Mesendoderm (in vitro differentiated cells): ENCODE measurements around the gene ANKRD62.

Source experiments
- DNase-seq: peaks from one replicate; pipeline ENCODE4 v3.0.0; 2013
- H2AK5ac ChIP-seq: 2 replicates; pipeline ENCODE4 v1.6.1; 2013; ENCODE audit warnings: low read length, inconsistent platforms
- H2BK120ac ChIP-seq: 2 replicates; pipeline ENCODE4 v1.6.1; 2013; ENCODE audit warnings: low read depth, mild to moderate bottlenecking, low read length, moderate library complexity, mixed read lengths
- H2BK15ac ChIP-seq: replicated peaks from 2 replicates; pipeline ENCODE4 v1.6.1; 2013; ENCODE audit warnings: low read depth, mild to moderate bottlenecking, moderate library complexity
- H2BK5ac ChIP-seq: 2 replicates; pipeline ENCODE4 v1.6.1; 2013; ENCODE audit warnings: low read length, inconsistent platforms
- H3K18ac ChIP-seq: 2 replicates; pipeline ENCODE4 v1.6.1; 2013; ENCODE audit warnings: mild to moderate bottlenecking, low read length, mixed read lengths
- H3K23ac ChIP-seq: one replicate; pipeline ENCODE4 v1.6.1; 2013; ENCODE audit warnings: low read length
- H3K27ac ChIP-seq: 2 replicates; pipeline ENCODE4 v1.5.1; 2013; ENCODE audit warnings: low read depth, mild to moderate bottlenecking, inconsistent platforms, low read length, moderate library complexity
- H3K27me3 ChIP-seq: 2 replicates; pipeline ENCODE4 v1.6.1; 2013; ENCODE audit warnings: low read length, control low read depth, mild to moderate bottlenecking, inconsistent platforms; ENCODE audit not compliant: insufficient read depth, poor library complexity
- H3K36me3 ChIP-seq: 2 replicates; pipeline ENCODE4 v1.6.1; 2013; ENCODE audit warnings: low read length, inconsistent platforms; ENCODE audit not compliant: control insufficient read depth, insufficient read depth
- H3K4ac ChIP-seq: one replicate; pipeline ENCODE4 v1.6.1; 2013; ENCODE audit warnings: low read depth, mild to moderate bottlenecking, low read length, moderate library complexity
- H3K4me1 ChIP-seq: 2 replicates; pipeline ENCODE4 v1.6.1; 2013; ENCODE audit warnings: low read depth, low read length, inconsistent platforms; ENCODE audit not compliant: control insufficient read depth
- H3K4me2 ChIP-seq: 2 replicates; pipeline ENCODE4 v1.6.1; 2013; ENCODE audit warnings: low read length
- H3K4me3 ChIP-seq: 2 replicates; pipeline ENCODE4 v1.5.1; 2013; ENCODE audit warnings: mild to moderate bottlenecking, low read length
- H3K56ac ChIP-seq: one replicate; pipeline ENCODE4 v1.6.1; 2013; ENCODE audit warnings: low read length
- H3K79me1 ChIP-seq: 2 replicates; pipeline ENCODE4 v1.6.1; 2013; ENCODE audit warnings: low read length, inconsistent platforms
- H3K79me2 ChIP-seq: 2 replicates; pipeline ENCODE4 v1.6.1; 2013; ENCODE audit warnings: mild to moderate bottlenecking, low read length; ENCODE audit not compliant: control insufficient read depth, insufficient read depth
- H3K9ac ChIP-seq: 2 replicates; pipeline ENCODE4 v1.6.1; 2013; ENCODE audit warnings: low read length, inconsistent platforms
- H4K5ac ChIP-seq: one replicate; pipeline ENCODE4 v1.6.1; 2013; ENCODE audit warnings: low read length
- H4K8ac ChIP-seq: one replicate; pipeline ENCODE4 v1.6.1; 2013; ENCODE audit warnings: low read depth, mild to moderate bottlenecking, control low read depth, low read length, moderate library complexity
- WGBS: extraction: QIAGEN DNeasy Blood & Tissue Kit; methylation state at CpG from one replicate; pipeline ENCODE4 v1.1.7; 2013; ENCODE audit warnings: low lambda C conversion rate, missing lambda C conversion rate; ENCODE audit not compliant: insufficient coverage; ENCODE audit errors: extremely low coverage; 5-methylcytosine and 5-hydroxymethylcytosine counted together

Gene ANKRD62

GRCh38 chr18:12086249-12086648 is 7.4 kb upstream of the ANKRD62 start:
- H3K23ac ChIP-seq = no peak overlapping the region
- no peak overlapping the region for H4K8ac ChIP-seq
- no peak overlapping the region for H4K5ac ChIP-seq
- H3K4me3 ChIP-seq = no peak overlapping the region
- H3K4me2 ChIP-seq = no peak overlapping the region
- no peak overlapping the region for H3K18ac ChIP-seq
- DNase-seq = no peak
- H2BK120ac ChIP-seq = no peak overlapping the region
- no peaks in the 10 kb centered on the region for H3K4me1 ChIP-seq
- H3K56ac ChIP-seq = no peak overlapping the region
- H3K4ac ChIP-seq = no peak overlapping the region
- H3K9ac ChIP-seq = no peak overlapping the region
- no peak overlapping the region for H2BK15ac ChIP-seq
- H3K27ac ChIP-seq = no peak overlapping the region
- no CpG with 5 or more reads among the region's 5 CpGs for WGBS
- no peaks in the 10 kb centered on the region for H3K27me3 ChIP-seq
- no peak overlapping the region for H2AK5ac ChIP-seq
- H2BK5ac ChIP-seq = no peak overlapping the region
- H3K36me3 ChIP-seq = no peaks in the 10 kb centered on the region
- no peaks in the 10 kb centered on the region for H3K79me2 ChIP-seq
- H3K79me1 ChIP-seq = no peaks in the 10 kb centered on the region

GRCh38 chr18:12086677-12087470 is 6.8 kb upstream of the ANKRD62 start:
- WGBS = no CpG with 5 or more reads among the region's 18 CpGs
- Histone ChIP-seq H3K4ac (no peak overlapping the region), H3K4me1 (no peaks in the 10 kb centered on the region), H3K79me2 (no peaks in the 10 kb centered on the region), H3K79me1 (no peaks in the 10 kb centered on the region), H3K9ac (no peak overlapping the region), H3K18ac (no peak overlapping the region), H3K23ac (no peak overlapping the region), H2BK15ac (no peak overlapping the region), H2BK120ac (no peak overlapping the region), H2BK5ac (no peak overlapping the region), H3K27ac (no peak overlapping the region), H3K4me3 (no peak overlapping the region), H2AK5ac (no peak overlapping the region), H3K27me3 (no peaks in the 10 kb centered on the region), H4K8ac (no peak overlapping the region), H3K56ac (no peak overlapping the region), H3K36me3 (no peaks in the 10 kb centered on the region), H3K4me2 (no peak overlapping the region), H4K5ac (no peak overlapping the region)
- DNase-seq = no peak

GRCh38 chr18:12087471-12088025 is 6.1 kb upstream of the ANKRD62 start:
- no peak for DNase-seq
- Histone ChIP-seq H4K8ac (no peak overlapping the region), H3K4ac (no peak overlapping the region), H3K9ac (no peak overlapping the region), H3K4me2 (no peak overlapping the region), H3K18ac (no peak overlapping the region), H3K4me3 (no peak overlapping the region), H3K27ac (no peak overlapping the region), H2AK5ac (no peak overlapping the region), H2BK15ac (no peak overlapping the region), H2BK120ac (no peak overlapping the region), H3K79me2 (no peaks in the 10 kb centered on the region), H4K5ac (no peak overlapping the region), H2BK5ac (no peak overlapping the region), H3K79me1 (no peaks in the 10 kb centered on the region), H3K56ac (no peak overlapping the region), H3K23ac (no peak overlapping the region), H3K4me1 (no peaks in the 10 kb centered on the region), H3K36me3 (no peaks in the 10 kb centered on the region), H3K27me3 (no peaks in the 10 kb centered on the region)
- no CpG with 5 or more reads among the region's 3 CpGs for WGBS

- Histone ChIP-seq H2AK5ac (no peak overlapping the region), H2BK5ac (no peak overlapping the region), H2BK120ac (no peak overlapping the region), H3K4ac (no peak overlapping the region), H3K4me2 (no peak overlapping the region), H3K79me2 (no peaks in the 10 kb centered on the region), H3K4me1 (no peaks in the 10 kb centered on the region), H3K18ac (no peak overlapping the region), H4K5ac (no peak overlapping the region), H3K79me1 (no peaks in the 10 kb centered on the region), H3K23ac (no peak overlapping the region), H3K27me3 (no peaks in the 10 kb centered on the region), H3K27ac (no peak overlapping the region), H3K56ac (no peak overlapping the region), H3K9ac (no peak overlapping the region), H4K8ac (no peak overlapping the region), H3K4me3 (no peak overlapping the region), H2BK15ac (no peak overlapping the region), H3K36me3 (no peaks in the 10 kb centered on the region)
- no CpG with 5 or more reads among the region's 4 CpGs for WGBS
- no peak for DNase-seq
Measured at GRCh38 chr18:12088096-12088495, 5.5 kb upstream of the ANKRD62 start.

GRCh38 chr18:12088731-12089375 is 4.8 kb upstream of the ANKRD62 start:
- H3K9ac ChIP-seq = no peak overlapping the region
- no peak overlapping the region for H3K27ac ChIP-seq
- no peak overlapping the region for H3K4ac ChIP-seq
- H3K36me3 ChIP-seq = no peaks in the 10 kb centered on the region
- H3K56ac ChIP-seq = no peak overlapping the region
- no peak for DNase-seq
- no peaks in the 10 kb centered on the region for H3K79me1 ChIP-seq
- no peak overlapping the region for H4K5ac ChIP-seq
- no peaks in the 10 kb centered on the region for H3K4me1 ChIP-seq
- no peak overlapping the region for H2AK5ac ChIP-seq
- H3K4me3 ChIP-seq = no peak overlapping the region
- no peak overlapping the region for H2BK5ac ChIP-seq
- no peaks in the 10 kb centered on the region for H3K79me2 ChIP-seq
- no peak overlapping the region for H3K4me2 ChIP-seq
- H4K8ac ChIP-seq = no peak overlapping the region
- H2BK120ac ChIP-seq = no peak overlapping the region
- H2BK15ac ChIP-seq = no peak overlapping the region
- WGBS = no CpG with 5 or more reads among the region's 5 CpGs
- no peak overlapping the region for H3K18ac ChIP-seq
- H3K27me3 ChIP-seq = no peaks in the 10 kb centered on the region
- no peak overlapping the region for H3K23ac ChIP-seq
